HG03558 (cell line): Measurements from ENCODE around the gene COPB2.

Experiments
- ATAC-seq: cut with Tn5 transposase; IDR thresholded peaks from one replicate; pipeline ENCODE4 v1.9.1; 2021; ENCODE audit warnings: moderate number of reproducible peaks; ENCODE audit not compliant: unreplicated experiment; ENCODE audit errors: extremely low read depth

The COPB2 gene

DNA sequence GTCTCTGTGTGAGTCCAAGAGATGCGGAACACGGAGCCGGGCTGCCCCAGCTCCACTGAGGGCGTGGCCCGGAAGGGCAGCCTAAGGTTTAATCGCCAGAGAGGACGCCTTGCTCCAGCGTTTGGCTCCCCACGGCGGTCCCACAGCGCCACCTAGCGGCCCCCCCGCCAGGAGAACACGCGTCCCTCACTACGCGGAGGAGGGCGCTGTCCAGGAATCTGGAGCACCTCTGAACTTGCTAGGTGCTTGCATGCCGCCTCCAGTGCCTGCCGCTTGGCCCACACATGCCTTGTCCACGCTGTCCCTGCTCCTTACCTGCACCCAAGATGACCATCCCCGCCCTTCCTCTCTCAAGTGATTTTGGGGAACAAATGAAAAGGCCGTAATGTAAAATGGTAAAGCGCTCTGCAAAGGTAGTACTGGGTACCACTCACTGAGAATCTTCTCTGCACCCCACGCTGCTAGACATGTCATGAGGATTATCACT is 60.0 kb downstream of the COPB2 start:
- ATAC-seq: peak; percentile 82

DNA sequence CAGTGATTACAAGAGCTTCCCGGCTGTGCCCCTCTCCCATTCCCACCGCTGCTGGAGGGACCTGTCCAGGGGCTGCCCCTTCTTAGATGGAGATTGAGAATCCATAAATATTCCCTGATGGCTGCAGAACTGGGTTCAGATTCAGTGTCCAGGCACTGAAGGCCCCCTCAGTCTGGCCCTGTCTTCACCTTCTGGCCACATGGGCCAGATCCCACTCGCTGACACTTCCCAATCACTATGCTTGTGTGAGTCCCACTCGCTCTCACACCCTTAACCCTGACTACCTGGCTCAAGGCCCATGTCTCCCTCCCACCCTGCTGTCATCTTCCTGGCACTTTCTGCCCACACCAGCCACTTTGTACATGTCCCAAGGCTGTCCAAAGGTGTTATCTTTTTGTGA is 61.1 kb downstream of the COPB2 start:
- no peak for ATAC-seq

GRCh38 chr3:139327861-139328260 is 61.6 kb downstream of the COPB2 start:
- ATAC-seq: no peak

DNA sequence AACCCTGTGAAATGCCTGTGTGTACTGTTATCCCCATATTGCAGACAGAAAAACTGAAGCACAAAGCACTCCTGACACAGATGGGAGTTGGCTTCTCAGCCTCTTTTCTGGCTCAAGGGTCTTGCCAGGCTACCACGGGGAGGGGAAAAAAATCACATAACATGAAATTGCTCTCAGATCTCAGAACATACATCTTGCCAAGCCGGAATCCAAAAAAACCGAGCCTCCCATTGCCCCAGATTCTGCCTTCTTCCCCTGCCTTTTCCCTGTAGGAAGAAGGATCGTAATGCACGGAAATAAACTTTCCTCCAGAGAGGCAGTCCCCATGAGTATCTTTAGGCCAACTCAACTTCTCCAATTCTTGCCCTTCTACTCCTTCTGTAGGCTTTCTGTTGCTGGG is 62.2 kb downstream of the COPB2 start:
- no peak for ATAC-seq

GRCh38 chr3:139326707-139327106 is 62.7 kb downstream of the COPB2 start:
- no peak for ATAC-seq

DNA sequence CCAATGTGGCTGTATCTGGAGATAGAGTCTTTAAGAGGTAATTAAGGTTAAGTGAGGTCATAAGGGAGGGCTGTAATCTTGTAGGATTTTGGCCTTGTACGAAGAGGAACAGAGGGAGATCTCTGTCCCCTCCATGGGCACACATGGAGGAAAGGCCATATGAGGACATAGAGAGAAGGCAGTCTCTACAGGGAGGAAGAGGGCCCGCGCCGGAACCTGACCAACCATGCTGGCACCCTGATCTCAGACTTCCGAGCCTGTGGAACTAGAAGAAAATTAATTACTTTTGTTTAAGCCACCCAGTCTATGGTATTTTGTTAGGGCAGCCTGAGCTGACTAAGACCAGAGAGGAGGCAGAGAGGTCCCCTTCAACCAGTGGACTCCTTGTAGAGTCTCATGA is 63.3 kb downstream of the COPB2 start:
- no peak for ATAC-seq

DNA sequence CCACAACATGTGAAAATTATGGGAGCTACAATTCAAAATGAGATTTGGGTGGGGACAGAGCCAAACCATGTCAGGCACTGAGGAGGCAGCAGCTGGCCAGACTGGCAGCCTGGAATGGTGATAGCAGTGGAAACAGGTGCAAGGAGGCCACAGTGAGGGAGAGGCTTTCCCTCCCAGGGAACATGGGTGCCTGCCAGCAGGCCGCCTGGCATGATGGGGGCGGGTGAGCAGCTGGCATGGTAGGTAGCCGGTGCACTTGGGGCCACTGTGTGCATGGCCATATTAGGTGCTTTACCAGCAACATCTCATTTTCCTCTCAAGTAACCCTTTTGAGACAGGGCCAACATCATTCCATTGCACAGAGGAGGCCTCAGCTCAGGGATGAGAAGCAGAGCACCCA is 63.9 kb downstream of the COPB2 start:
- ATAC-seq: no peak

DNA sequence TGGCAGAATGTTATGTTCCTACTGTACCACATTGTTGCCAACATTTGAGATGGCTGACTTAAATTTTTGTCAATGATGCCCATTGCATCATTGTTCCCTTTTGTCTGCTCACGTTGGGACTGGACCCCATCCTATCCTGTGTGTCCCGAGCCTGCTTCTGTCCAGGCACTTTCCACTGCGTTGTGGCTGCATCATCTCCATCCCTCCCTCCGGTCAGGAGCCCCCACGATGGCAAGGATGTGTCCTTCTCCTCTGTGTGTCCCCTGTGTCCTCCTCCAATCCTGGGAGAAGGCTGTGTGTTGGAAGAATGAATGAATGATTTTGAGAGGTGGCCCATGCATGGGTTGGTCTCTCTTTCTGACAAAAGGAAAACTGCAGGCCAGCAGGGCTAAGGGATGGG is 65.0 kb downstream of the COPB2 start:
- no peak for ATAC-seq

DNA sequence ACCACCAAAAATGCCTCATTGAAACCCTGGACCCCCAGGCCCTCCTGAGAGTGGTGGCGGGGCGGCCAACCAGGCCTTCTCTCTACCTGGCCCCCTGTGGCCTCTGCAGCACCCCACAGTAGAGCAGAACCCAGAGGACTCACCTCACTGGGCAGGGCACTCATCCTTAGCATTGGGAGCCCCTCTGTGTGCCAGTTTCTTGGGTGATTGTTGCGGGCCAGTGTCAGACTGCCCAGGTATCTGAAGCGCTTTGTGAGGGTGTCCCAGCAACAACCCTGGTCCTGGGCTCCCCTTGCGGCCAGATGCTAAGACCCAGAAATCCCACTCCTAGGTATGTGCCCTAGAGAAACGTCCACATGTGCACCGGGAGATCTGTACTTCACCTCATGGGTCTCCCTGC is 66.3 kb downstream of the COPB2 start:
- ATAC-seq: no peak

DNA sequence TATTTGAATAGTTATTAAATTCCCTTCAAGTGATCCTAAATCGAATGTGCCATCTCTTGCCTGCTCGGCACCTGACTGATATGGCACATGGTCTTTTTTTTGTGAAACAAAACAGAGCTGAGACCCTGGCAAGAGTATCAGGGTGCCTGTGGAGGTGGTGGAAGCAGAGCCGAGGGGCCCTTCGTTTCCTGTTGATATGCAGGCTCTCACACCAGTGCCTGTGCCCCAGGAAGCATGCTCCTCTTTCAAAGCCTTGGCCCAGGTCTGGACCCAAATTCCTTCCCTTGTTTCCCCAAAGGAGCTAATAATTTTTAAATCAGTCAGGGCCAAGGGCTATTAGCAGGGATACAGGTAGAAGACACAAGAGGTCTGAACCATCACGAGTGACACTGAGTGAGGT is 67.1 kb downstream of the COPB2 start:
- ATAC-seq: no peak

DNA sequence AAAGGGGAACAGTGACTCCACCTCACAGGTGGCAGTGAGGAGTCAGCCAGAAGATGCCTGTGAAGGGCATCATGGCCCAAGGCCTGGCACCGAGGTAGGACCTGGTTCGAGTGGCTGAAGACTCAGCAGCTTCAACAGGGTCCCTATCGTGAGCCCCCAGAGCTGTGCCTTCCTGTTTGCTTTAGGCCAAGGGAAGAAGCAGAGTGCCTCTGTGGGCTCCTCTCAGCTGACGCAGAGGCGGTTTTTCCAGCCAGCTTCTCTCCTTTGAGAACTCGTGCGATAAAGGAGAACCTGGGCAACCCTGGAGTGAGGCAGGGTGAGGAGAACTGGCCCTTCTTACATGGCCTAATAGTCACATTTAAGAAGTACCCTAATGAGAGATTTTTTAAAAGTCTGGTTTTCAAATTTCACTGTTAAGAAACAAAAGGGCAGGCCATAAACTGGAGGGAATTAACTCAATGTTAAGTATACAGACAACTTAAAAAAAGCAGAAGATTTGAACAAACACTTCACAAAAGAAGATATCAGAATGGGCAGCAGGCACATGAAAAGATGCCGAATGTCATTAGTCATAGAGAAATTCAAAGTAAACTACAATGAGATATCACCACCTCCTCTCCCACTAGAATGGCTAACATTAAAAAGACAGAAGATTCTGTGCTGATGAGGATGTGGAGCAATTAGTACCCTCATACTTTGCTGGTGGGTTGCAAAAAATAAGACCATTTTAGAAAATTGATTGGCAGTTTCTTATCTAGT is 68.7 kb downstream of the COPB2 start:
- no peak for ATAC-seq

- ATAC-seq: no peak
Observed at GRCh38 chr3:139319428-139320402, 69.7 kb downstream of the COPB2 start.

- ATAC-seq: no peak
Observed at GRCh38 chr3:139318826-139319225, 70.6 kb downstream of the COPB2 start.

DNA sequence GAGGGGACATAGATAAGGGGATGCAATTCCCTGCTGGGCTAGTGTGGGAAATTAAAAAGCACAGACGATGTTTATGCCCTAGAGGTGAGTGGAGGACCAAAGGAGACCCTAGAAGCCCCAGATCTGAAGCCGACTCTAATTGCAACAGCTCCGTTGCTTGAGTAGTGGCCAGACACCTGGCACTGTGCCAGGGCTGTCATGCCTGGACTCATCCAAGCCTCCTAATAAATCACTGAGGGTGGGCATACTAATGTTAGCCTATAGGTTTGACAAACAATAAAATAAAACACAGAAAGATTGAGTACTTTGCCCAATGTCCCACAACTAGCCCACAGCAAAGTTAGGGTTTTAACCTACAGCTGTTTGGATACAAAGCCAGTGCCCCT is 71.0 kb downstream of the COPB2 start:
- no peak for ATAC-seq

DNA sequence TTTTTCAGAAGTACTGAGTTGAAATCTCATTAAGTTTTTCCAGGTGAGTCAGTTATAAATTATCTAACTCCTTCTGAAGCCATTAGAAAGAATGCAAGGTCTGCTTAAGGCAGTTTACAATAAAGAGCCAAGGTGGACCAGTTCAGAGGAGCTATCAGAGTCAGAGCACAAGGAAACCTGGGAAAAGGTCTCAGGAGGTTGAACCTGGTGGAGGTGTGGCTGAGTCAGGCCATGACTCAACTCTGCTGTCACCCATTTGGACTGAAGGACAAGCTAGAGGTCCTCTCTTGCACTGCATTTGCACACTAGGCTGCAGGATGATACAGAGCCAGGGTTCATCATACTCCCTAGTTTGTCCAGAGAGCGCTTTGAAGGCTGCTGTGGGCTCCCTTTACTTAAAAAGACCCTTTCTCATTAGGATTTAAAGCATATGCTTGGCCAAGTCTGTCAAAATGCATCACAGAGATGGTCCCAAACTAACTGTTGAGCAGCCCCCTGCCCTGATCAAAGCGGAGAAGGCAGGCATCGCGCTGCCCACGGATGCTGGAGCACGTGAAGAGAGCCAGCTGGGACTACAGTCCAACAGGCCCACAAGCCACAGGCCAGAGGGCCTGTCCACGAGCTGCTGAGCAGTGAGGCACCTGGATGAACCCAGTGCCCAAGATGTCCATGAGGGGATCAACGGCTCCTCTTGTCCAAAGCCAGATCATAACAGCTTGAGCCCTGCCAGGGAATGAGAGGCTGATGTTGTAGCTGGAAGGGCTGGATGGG is 71.6 kb downstream of the COPB2 start:
- ATAC-seq: no peak

GRCh38 chr3:139317215-139317614 is 72.2 kb downstream of the COPB2 start:
- no peak for ATAC-seq

- no peak for ATAC-seq
Observed at GRCh38 chr3:139313921-139314320, 75.5 kb downstream of the COPB2 start.

DNA sequence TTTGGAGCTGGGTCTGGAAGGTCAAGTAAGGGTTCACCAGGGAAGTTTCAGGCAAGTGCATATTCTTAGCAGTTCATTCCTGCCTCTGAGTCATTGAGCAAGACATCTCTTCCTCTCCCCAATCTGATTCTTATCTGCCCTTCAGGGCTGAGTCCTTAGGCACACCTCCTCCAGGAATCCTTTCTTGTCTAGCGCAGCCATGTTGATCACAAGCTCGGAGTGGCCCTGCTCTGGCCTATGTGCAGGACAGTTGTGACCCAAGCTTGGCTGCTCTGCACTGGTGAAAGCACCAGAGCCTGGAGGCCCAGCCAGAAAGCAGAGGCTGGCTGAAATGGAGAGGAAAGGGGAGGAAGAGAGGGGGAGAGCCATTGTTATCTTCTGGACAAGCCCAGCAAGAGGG is 76.5 kb downstream of the COPB2 start:
- ATAC-seq: no peak

GRCh38 chr3:139312416-139312815 is 77.0 kb downstream of the COPB2 start:
- ATAC-seq: no peak

GRCh38 chr3:139311557-139311956 is 77.9 kb downstream of the COPB2 start:
- ATAC-seq: no peak
